Fibroblast of lung (primary cell): ENCODE measurements around the gene EGR2.

Experiments
- CTCF ChIP-seq, 2 donors: IDR thresholded peaks in 1 of 2; conservative IDR thresholded peaks in 1 of 2; 1 replicate in 1 of 2; 2 replicates in 1 of 2; pipeline ENCODE4 v1.5.1; 2011 to 2012; ENCODE audit warnings: low read length in 2 of 2, control low read depth in 1 of 2, inconsistent platforms in 1 of 2, low read depth in 1 of 2, mild to moderate bottlenecking in 1 of 2
- EZH2 ChIP-seq: IDR thresholded peaks from 2 replicates; pipeline ENCODE4 v1.5.1; 2012; ENCODE audit warnings: low read length, control low read depth, mild to moderate bottlenecking; ENCODE audit errors: missing control alignments

- TF ChIP-seq CTCF (conservative IDR thresholded peaks at IDR 0.05 in 1 of 2, IDR thresholded peaks at IDR 0.05 in 1 of 2; ENCODE audit: low read depth in 1 of 2, low read length in 2 of 2) (no peak), EZH2 (no peak)
Observed at GRCh38 chr10:62842983-62843382, 26.8 kb upstream of the EGR2 start.
